ENCODE results near the gene LTB.

The LTB gene

GRCh38 chr6:31576897-31577578 is 5.2 kb downstream of the LTB start:
- no peak for TF ChIP-seq CTCF (IDR thresholded peaks at IDR 0.05; ENCODE audit: extremely low read depth, insufficient read depth, missing control alignments)
- DNase-seq (ENCODE audit: low spot score) = no peak
- in situ Hi-C loops (cut with MboI; ENCODE audit: low pct_unique_long_range_greater_than_20kb, low sequenced_read_pairs, unreplicated experiment) = no loop called here

GRCh38 chr6:31575952-31576685 is 6.1 kb downstream of the LTB start:
- DNase-seq (ENCODE audit: low spot score) = no peak
- in situ Hi-C loops (cut with MboI; ENCODE audit: low pct_unique_long_range_greater_than_20kb, low sequenced_read_pairs, unreplicated experiment) = no loop called here
- no peak for TF ChIP-seq CTCF (IDR thresholded peaks at IDR 0.05; ENCODE audit: extremely low read depth, insufficient read depth, missing control alignments)

GRCh38 chr6:31575335-31575901 is 6.8 kb downstream of the LTB start, which contains the start of gene TNF:
TNF (plus strand) TSS chr6:31575565; CDS start chr6:31575742, 177 bp downstream.
- in situ Hi-C loops (cut with MboI; ENCODE audit: low pct_unique_long_range_greater_than_20kb, low sequenced_read_pairs, unreplicated experiment) = no loop called here
- DNase-seq (ENCODE audit: low spot score) = peak; percentile 82
- TF ChIP-seq CTCF (IDR thresholded peaks at IDR 0.05; ENCODE audit: extremely low read depth, insufficient read depth, missing control alignments) = peak; percentile 5

- in situ Hi-C loops (cut with MboI; ENCODE audit: low pct_unique_long_range_greater_than_20kb, low sequenced_read_pairs, unreplicated experiment) = no loop called here
- DNase-seq (ENCODE audit: low spot score) = no peak
- peak; percentile 45 for TF ChIP-seq CTCF (IDR thresholded peaks at IDR 0.05; ENCODE audit: extremely low read depth, insufficient read depth, missing control alignments)
These were observed 7.8 kb downstream of the LTB start for GRCh38 chr6:31574106-31575061.

GRCh38 chr6:31573239-31574105 is 8.8 kb downstream of the LTB start:
- TF ChIP-seq CTCF (IDR thresholded peaks at IDR 0.05; ENCODE audit: extremely low read depth, insufficient read depth, missing control alignments) = no peak
- no peak for DNase-seq (ENCODE audit: low spot score)
- in situ Hi-C loops (cut with MboI; ENCODE audit: low pct_unique_long_range_greater_than_20kb, low sequenced_read_pairs, unreplicated experiment) = no loop called here
